Epidermal melanocyte (primary cell): ENCODE measurements around the gene RGS12.
A peak's percentile ranks its signal among the peaks of the same experiment; 100 is the strongest.

Experiments
- DNase-seq: peaks from one replicate; pipeline ENCODE4 v3.0.0; 2011; ENCODE audit warnings: low spot score; ENCODE audit not compliant: insufficient read length

The RGS12 gene

DNA sequence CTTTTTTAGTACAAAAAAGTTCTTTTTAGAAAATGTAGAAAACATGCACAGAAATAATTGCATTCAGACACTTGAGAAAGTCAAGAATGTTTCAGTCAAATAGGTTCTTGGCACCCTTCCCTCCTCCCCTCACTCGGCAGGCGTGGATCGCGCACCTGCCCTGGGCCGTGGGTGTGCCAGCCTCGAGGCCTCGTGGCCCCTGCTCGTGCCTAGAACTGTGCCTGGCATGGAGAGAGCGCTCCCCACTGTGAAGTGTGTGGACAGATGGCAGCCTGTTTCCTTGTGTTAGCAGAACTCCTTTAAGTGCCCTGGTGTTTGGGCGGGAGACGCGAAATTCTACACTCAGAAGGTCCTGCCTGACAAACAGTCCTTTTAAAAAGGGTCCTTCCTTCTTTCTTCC lies 14.7 kb downstream of the RGS12 start:
- DNase-seq = no peak

DNA sequence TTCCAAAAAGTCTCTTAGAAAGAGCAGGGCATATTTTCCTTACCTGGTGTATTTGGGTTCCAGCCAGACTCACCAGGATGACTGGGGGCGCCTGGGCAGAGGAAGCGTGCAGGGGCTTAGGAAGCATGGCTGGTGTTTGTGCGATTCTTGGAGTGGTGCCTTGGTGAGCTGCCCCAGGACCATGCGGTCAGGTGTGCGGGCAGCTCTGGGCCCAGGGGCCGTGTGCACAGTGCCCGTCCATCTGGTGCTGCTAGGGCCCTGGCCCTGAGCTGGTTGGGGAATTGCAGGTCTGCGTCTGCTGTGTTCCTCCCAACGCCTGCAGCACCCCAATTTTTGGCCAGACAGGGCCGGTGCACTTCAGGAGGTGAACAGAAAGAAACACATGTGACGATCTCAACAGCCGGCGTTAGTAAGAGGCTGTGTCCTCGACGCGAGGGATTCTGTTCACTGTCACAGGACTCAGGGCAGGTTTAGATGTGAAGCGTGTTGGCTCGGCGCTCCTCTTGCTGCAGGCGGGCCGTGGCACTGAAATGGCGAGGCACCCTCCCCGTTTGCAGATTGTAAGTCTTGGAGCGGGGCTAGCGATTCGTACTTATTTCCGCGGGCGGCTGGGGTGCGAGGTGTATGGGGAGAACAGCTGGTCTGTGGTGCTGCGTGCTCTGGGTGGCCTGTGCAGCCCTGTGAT lies 15.2 kb downstream of the RGS12 start:
- no peak for DNase-seq

DNA sequence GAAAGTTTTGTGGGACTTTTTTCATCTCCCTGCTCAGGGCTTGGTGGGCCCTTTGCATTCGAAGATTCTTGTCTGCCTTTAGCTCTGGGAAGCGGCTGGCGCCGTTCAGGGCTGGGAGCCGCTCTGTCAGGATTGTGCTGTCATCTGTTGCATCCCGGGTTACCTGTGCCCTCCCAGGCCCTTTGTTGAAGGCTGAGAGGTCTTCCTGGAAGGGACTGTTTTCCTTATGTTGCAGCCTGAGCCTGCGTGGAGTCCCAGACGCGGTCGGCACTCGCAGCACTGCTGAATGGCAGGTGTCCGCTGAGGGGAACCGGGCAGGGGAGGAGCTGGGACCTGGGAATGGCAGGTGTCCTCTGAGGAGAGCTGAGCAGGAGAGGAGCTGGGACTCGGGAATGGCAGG lies 15.9 kb downstream of the RGS12 start:
- DNase-seq = no peak

DNA sequence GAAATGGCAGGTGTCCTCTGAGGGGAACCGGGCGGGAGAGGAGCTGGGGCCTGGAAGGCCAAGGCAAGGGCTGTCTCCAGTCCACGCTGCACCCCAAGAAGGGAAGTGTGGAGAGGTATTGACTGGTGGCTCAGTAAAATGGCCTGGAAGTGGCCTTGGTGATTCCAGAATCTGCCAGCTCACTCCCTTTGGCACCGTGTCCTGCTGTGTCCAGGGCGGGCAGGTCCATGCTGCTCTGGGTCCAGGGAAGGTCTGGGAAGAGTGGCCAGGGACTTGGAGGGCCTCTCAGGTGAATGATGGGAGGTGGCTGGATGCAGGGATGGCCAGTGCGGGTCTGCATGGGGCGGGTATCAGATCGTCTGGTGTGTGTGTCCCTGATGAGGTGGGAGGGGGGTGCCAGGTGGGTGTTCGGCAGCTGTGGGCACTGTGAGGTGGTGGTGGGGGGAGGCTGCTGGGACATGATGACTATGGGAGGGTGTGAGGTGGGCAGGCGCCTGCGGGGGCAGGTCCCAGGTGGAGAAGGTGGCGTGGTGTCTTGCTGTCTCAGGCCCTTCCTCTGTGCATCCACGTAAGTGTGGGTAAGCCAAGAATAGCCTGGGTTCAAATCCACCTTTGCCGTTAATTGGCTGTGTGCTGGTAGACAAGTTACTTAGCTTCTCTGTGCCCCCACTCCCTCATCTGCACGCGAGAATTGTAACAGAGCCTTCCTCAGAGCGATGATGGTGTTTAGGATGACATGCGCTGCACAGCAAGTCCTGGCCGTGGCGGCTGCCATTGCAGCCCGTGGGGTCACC lies 17.7 kb downstream of the RGS12 start:
- DNase-seq = no peak

DNA sequence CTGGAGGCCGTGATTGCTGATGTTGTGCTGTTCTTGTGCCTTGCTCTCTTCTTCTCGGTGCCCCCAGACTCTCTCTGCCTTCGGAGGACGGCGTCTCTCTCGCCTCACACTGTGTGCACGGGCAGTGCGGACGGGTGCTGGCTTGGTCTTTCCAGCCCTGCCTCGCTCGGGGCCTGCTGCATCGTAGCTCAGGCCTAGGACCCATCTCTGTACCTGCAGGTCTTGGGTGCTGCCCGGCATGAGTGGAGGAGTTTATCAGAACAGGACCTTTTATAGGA lies 18.2 kb downstream of the RGS12 start:
- DNase-seq = no peak

DNA sequence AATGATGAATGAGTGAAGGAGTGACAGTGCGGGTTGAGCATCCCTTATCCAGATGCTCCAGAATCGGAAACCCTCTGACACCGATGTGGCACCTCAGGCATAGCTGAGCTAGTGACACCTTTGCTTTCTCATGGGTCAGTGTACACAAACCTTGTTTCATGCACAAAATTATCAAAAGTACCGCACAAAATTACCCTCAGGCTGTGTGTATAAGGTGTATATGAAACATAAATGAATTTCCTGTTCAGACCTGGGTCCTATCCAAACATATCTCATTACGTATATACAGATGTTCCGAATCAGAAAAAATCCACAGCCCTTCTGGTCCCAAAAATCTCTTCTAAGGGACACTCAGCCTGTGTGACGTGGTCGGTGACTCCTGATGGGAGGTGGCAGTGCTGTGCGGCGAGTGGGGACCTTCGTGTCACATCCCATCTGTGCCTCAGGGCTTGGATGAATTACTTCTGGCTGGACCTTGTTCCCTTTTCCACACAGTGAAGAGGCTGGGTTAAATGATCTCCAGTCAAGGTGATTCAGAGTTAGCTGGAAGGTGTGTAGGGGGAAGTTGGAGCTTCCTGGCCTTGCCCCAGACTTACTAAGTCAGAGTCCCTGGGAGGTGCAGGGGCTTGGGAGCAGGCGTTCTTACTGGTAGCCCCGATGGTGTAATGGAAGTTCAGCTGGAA lies 18.8 kb downstream of the RGS12 start:
- DNase-seq = no peak

DNA sequence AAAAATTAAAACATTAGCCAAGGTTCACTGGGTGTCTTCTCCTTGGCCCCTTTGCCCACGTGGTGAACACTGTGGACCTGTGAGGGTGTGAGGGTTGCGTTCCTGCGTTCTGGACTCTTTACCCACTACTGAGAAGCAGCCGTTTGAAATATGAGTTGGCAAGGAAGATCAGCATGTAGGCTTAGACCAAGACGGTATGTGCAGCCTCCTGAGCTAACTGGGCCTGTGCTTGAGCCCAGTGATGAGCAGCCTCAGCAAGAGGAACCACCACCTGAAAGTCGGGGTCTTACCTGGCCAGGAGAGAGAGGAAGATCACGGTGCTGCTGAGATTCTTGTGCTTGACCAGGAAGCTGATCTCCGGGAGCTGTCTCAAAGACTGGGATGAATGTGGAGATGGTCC lies 19.5 kb downstream of the RGS12 start:
- DNase-seq = no peak

DNA sequence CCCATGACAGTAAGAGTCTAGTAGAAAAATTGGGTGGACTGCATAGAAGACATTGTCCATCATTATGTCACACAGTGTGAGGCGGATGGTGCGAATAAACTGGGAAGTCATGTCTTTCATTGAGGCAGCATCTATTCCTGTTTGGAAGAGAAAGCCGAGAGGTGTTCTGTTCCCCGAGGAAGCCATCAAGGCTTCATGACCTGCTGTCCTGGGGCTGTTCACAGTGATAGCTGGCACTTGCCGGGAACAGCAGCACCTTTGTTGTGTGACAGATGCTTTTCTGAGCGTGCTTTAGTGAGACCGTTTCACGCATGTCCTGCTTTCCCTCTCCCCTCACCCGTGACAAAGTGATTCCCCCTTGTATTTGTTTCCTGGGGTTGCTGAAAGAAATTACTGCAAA lies 20.3 kb downstream of the RGS12 start:
- DNase-seq = no peak

DNA sequence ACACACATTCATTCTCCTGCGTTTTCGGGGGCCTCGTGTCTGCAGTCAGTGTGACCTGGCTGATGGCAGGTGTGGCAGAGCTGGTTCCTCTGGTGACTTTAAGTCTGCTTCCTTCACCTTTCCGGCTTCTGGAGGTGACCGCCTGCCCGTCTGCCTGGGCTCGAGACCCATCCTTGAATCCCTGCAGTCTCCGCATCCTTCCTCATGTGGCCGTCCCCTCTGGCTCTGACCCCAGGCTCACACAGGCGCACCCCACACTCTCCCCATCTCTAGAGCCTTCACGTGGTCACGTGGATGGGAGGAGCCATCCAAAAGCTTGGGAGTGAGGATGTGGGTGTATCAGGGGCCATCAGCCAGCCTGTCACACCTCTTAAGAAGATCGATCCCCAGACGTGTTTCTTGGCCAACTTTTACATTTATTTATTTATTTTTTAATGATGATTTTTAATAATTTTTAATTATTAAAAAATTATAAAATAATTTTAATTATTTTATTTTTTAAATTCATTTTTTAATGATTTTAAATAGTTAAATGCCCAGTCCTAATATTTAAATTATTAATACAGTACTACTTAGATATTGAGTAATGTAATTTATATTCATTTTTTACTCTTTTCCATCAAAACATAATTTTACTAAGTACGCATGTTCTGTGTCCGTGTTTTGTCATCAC lies 20.9 kb downstream of the RGS12 start:
- no peak for DNase-seq

DNA sequence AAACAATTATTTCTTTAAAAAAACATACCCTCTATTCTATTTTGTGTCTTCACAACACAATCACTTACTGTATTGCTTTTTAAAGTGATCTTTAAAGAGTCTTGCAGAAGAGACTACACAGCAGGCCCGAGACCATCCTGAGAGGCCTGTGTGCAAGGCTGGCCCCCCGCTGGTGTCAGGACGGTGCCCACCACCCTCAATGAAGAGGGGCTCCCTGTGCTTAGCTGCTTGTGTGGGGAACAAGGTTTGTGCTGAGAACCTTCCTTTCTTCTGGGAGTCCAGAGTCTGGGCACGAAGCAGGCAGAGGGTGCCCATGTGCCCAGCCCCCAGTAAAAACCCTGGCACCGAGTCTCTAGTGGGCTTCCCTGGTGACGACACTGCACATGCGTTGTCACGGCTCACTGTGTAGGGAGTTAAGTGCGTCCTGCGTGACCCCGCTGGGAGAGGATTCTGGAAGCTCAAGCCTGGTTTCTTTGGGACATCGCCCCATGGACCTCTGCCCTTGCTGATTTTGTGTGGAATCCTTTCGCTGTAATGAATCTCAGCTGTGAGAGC lies 22.0 kb downstream of the RGS12 start:
- no peak for DNase-seq

DNA sequence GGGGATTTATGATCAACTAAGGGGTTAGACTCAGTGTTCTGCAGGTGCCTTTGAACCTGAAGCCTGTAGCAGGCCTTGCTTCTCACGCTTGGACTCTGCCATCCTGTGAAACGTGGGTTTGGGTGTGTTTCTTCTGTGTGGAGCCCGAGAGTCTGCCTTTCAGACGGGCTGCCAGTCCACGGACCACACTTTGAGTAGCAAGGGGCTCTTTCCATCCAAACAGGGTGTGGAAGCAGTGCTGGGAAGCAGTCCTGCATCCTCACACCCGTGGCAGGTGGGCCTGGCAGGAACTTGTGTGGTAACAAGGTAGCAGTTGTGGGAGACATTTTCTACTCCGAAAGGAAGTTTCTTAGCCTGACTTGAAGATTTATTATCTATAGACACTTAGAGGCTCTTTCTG lies 22.7 kb downstream of the RGS12 start:
- no peak for DNase-seq

DNA sequence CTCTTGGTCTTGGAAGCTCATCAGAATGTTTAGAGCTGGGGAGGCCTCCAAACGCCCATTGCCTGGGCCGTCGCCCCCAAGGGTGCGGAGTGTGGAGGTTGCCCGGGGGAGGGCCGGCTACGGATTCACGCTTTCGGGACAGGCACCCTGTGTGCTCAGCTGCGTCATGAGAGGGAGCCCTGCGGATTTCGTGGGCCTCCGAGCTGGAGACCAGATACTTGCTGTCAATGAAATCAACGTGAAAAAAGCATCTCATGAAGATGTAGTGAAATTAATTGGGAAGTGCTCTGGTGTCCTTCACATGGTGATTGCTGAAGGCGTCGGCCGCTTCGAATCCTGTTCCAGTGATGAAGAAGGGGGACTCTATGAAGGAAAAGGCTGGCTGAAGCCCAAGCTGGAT lies 23.3 kb downstream of the RGS12 start:
- DNase-seq = no peak

DNA sequence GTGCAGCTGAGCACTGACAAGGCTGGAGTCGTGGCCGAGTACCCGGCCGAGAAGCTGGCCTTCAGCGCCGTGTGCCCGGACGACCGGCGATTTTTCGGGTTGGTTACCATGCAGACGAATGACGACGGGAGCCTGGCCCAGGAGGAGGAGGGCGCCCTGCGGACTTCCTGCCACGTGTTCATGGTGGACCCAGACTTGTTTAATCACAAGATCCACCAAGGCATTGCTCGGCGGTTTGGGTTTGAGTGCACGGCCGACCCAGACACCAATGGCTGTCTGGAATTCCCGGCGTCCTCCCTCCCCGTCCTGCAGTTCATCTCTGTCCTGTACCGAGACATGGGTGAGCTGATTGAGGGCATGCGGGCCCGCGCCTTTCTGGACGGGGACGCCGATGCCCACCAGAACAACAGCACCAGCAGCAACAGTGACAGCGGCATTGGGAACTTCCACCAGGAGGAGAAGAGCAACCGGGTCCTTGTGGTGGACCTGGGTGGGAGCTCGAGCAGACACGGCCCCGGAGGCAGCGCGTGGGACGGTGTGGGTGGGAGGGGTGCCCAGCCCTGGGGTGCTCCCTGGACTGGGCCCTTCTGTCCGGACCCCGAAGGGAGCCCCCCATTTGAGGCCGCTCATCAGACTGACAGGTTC lies 24.3 kb downstream of the RGS12 start:
- no peak for DNase-seq

DNA sequence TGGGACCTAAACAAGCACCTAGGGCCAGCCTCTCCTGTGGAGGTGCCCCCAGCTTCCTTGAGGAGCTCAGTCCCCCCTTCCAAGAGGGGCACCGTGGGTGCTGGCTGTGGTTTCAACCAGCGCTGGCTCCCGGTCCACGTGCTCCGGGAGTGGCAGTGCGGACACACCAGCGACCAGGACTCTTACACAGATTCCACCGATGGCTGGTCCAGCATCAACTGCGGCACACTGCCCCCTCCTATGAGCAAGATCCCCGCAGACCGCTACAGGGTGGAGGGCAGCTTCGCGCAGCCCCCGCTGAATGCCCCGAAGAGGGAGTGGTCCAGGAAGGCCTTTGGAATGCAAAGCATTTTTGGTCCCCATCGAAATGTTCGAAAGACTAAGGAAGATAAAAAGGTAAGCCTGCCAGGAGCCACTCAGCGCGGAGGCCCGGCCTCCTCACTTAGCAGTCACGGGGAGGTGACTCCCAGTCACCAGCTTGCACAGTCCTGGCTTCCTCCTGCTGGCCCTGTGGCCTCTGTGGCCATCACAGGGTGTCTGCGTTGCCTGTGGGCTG lies 24.9 kb downstream of the RGS12 start:
- DNase-seq = no peak

DNA sequence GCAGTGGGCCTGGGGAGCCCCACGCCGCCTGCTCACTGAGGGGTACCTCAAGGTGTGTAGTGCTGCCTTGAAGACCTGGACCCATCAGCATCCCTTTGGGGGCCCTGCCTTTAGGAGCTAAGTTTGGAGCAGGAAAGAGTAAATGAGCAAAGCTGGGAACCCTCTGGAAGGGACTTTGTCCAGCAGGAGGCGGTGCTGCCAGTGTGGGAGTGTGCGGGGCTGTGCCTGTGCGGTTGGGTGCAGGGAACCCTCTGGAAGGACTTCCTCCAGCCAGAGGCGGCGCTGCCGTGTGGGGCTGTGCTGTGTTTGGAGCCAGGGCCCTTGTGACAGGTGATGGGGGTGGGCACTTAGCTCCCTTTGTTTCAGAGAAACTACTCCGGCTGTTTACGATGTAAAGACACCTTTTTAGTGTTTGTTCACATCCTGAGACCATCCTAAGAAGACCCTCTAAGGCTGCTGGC lies 25.8 kb downstream of the RGS12 start:
- DNase-seq = no peak

DNA sequence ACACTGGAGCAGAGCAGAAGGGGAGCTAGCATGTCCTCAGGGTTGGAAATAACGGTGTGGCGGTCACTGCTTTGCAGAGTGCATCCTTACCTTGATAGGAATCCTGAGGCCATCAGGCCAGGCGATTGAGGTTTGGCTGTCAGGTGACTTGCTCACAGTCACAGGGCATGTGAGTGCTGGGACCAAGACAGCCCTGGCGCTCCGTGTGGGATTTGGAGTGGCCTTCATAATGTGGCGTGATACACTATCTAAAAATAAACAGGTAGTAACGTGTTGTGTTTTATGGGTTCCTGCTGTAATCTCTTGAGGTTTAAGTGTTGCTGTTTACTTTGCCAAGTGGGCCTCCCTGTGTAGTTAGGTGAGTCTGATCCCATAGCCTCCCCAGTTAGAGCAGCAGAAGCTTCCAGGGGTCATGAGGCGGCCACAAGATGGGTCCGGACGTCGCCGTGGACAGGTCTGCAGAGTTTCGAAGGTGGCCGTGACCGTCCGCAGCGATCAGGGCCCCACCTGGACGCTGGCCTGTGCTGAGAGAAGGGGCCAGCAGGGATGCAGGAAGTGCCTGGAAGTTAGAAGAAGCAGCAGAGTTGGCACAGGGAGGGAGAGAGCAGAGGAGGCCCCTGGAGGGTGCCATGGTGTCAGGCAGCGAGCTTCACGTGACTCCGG lies 27.7 kb downstream of the RGS12 start:
- DNase-seq = no peak

DNA sequence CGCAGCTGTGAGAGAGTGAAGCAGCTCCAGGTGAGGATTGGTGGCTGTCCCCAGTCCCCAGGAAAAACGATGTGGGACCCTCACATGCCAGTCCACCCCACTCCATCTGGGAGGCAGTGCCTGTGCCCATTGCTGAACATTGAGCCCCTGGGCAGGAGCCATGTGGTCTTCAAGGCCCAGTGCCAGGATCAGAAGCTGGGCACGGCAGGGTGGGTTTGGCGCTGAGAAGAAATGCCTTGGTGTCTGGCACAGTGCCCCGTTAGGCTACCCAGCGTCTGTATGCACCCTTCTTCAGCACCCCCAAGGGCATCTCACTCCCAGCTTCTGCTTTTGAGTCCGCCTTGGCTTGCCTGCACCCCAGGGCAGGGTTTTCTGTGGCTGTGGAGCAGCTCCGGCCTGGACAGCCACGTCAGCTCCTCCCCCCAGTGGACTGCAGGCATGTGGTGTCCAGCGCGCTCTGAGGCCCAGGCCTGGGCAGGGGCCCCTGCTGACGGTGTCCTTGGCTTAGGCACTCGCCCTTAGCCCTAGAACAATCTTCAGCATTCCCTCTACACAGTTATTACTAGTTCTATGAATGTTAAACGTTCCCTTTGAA lies 28.6 kb downstream of the RGS12 start:
- DNase-seq = peak; percentile 55

DNA sequence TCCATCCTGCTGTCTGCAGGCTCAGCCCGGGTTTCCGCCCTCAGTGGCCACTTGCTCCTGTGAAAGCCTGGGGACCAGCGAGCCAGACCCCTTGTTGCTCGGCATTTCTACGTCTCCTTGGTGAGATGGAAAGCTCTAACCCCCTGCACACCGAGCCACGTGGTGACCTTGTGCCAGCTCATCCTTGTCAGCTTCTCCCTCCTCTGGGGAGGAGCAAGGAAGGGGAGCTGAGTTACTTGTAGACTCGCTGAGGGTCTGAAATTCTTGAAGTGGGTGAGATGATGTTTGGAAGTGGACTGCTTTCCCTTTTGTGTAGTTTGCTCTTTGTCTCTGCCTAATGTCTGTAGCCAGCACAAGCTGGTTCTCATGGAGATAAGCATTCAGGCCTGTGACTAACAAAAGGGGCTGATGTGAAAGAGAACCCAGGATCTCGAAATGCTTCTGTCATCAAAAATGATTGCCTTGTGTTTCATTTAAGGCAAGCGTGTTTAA lies 29.3 kb downstream of the RGS12 start:
- DNase-seq = no peak

DNA sequence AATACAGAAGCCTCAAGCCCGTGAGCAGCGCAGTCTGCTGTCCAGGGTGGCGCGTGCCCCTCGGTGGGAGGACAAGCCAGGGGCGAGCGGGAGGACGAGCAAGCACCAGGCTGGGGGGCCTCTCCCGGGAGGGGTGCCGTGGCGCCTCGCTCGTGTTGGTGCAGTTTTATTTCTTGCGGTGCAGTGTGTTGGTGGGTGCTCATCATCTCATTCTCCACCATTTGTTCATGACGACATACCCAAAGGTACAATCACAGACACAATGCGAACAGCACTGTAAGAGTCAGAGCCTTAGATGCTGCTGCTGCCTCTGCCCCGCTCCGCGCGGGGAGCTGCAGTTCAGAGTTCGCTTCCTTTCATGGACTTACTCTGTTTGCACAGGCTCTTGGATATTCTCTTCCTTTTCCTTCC lies 30.3 kb downstream of the RGS12 start:
- no peak for DNase-seq
